NCI-H2029 treated with DMSO at 0.1 percent for 48 hours (cell line): Measurements from ENCODE around the gene FKBP5.

Experiments used
- DNase-seq: peaks from one replicate; lab custom pipeline; 2025; lab: John Stamatoyannopoulos, UW

Gene FKBP5

GRCh38 chr6:35662999-35663398 is 25.7 kb downstream of the FKBP5 start:
- no peak for DNase-seq

- no peak for DNase-seq
Observed at GRCh38 chr6:35654883-35655282, 33.8 kb downstream of the FKBP5 start.

DNA sequence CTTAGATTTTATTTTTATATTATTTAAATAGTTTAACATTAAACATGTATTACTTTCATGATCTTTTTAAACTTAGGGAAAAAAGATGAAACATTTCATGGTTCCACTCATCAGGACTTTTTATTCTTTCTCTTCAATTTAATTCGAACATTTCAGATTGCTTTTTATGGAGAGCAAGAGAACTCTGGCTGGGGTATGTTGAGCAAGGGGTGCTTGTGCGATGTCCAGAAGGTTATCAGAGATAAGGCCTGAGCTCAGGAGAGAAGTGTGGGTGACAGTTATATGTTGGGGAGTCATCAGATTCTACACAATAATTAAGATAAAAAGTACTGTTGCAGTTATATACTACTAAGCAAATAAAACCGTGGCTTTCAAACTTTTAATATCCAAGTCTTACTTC is 37.5 kb downstream of the FKBP5 start:
- DNase-seq: no peak

DNA sequence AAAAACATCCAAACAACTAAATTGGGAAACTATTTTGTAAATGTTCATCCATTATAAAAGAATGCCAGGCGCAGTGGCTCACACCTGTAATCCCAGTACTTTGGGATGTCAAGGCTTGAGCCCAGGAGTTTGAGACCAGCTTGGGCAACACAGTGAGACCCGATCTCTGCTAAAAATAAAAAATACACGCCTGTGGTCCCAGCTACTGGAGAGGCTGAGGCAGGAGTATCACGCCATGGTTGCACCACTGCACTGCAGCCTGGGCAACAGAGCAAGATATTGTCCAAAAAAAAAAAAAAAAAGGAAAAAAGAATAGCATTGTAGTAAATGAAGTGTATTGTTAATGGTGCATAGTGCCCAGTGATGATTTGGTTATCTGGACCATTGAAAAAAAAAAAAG is 38.7 kb downstream of the FKBP5 start:
- DNase-seq: no peak

GRCh38 chr6:35648203-35648602 is 40.5 kb downstream of the FKBP5 start:
- DNase-seq: no peak

DNA sequence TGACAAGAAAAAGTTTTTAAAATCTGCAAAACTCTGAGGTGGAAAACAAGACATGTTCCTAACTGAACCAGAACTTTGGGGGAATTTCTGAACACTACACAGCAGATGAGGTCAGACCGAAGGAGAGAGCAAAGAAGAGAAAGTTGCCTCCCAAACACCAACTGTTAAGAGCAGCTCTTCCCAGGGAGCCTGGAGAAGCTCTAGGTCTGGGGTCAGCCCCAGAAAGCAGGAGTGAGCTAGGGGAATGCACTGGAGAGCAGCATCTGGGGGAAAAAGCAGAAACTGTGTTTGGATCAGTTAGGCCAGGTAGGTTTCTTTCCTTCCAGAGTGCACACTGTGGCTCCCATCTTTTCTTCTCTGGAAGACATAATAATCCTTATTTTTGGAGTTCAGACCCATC is 41.3 kb downstream of the FKBP5 start:
- no peak for DNase-seq

DNA sequence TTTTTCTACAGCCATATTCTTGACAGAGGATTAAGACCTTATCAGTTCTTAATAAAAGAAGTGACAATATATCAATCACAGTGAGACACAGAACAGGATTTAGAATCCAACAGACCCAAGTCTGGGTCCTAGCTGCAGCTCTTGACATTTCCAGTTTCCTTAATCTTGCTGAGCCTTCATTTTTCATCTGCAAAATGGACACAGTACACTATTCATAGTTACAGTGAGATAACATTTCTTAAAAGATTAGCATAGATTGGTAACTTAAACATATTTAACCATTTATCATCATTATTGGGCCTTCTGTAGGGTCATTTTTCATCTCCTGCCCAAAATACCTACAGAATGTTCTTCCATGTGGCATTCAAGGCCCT is 45.6 kb downstream of the FKBP5 start:
- no peak for DNase-seq

DNA sequence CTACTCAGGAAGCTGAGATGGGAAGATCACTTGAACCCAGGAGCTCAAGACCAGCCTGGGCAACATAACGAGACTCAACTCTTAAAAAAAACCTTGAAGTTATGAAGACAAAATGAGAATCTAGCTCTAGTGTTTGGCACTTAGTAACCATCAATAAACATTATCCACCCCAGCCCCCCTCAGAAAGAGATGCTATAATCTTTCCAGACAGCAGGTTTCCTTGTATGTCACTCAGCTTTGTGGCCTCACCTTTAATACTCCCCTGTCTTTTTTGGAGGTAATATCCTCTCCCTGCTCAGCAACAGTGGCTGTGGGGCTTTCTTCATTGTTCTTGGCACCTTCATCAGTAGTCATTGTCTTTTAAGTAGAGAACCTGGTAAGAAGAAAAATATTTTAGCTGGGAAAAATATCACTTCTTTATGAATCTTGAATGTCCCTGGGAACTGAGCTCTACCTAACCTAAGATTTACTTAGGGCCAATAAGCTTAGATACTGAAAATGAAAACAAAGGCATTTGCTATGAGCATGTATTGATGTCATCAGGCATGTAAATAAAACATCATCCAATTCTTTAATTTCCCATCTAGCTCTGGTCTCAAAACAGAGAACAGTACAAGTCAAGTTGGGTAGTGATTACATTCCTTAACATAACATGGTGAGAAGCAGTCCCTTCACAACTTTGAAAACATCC is 46.1 kb downstream of the FKBP5 start:
- DNase-seq: no peak

DNA sequence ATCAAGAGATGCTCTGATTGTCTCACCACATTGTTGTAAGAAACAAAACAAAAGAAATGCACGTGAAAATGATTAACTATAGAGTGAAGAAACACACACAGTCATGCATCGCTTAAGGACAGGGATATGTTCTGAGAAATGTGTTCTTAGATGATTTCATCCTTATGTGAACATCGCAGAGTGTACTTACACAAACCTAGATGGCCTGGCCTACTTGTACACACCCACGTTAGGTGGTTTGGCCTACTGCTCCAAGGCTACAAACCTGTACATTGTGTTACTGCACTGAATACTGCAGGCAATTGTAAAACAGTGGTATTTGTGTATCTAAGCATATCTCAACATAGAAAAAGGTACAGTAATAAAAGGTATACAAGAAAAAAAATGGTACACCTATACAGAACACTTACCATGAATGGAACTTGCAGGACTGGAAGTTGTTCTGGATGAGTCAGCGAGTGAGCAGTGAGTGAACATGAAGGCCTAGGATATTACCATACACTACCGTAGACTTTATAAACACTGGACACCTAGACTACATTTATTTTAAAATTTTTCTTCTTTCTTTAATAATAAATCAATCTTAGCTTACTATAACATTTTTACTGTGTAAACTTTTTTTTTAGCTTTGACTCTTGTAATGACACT is 48.6 kb downstream of the FKBP5 start:
- DNase-seq: no peak

DNA sequence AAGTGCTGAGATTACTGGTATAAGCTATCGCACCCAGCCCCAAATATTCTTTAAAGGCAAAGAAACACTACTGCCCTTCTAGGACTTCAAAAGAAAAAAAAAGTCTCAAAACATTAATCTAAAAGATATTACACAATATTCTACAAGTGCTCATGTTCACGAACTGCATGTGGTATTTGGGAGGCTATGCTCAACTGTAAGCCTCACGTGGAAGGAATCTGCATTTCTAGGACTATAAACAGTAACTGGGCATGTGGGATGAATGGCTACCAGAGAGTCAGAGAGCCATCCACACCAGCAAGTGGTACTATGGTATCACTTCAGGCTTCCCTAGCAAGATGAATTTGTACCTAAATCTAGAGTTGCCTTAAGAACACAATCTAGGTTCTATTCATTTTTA is 50.0 kb downstream of the FKBP5 start:
- no peak for DNase-seq

DNA sequence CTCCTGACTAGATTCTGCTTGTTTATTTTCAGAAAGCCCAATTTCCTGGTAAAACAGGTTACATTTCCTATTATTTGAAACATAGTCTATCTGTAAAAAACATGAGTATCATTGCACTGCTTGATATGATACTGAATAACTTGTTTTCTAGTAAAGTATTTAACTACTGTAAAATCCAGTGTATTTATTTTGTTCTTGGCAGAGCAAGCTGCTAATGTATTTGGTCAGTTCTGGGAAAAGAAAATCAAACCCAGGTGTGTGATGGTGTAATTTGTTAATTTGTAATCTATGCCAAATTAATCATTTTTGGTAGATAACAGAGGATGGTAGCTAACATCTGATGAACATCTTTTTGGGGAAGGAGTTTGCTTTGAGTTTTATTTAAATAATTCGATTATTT is 50.8 kb downstream of the FKBP5 start:
- DNase-seq: no peak

DNA sequence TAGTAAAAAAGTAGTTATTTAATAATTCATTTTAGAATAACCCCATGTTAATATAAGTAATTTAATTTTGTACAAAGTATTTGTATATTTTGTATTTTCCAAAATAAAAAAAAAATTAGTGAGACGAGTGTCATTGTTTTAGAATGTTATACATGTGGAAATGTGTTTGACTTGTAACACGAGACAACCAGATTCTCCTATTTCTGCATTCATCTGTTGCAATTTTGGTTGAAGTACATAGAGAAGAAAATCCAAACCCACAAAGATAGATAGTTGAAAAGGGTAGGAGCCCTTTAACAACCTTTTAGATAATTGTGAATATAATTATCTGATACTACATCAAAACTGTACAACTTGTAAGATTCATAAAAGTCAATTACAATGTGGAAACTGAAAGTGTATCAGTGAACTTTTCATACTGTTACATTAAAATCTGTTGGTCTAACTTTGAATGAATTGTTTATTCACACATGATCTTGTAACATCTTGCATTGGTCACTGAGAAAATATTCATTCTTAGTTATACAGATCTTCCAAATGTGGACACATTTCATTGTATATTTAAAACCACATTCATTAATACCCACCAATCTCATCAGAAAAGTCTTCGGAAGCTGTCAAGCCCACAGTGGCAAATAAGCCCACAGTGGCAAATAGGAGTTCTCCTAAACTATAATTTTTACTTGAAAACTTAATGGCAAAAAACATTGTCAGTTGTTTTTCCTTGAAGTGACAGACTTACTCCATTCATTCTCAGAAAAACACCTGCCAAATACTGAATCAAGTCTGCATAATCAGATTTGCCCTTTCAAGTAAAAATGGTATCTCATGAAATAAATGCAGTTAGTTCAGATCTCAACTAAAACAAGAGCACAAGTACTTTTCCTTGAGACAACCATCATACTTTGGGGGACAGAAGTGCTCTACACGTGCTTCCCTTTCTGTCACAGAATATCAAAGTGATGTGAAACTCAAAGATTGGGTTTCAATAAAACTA is 52.8 kb downstream of the FKBP5 start:
- no peak for DNase-seq

DNA sequence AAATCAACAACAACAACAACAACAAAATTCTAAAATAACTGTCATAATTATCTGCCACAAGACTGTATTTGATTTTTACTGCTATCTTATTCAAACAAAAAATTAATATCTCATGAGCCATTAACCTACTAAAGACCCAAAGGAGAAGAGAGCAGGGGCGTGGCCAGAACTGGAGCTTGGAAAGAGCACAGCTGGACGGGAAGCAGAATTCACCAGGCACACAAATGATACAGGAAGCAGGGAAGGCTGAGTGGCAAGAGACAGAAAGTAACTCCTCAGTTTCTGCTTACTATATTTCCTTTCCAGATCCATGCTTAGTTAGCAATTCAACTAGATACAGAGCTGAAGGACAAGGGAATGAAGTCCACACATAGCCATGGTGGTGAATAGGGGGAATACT is 54.4 kb downstream of the FKBP5 start:
- DNase-seq: no peak

GRCh38 chr6:35633579-35634089 is 55.1 kb downstream of the FKBP5 start:
- DNase-seq: no peak

- no peak for DNase-seq
Observed at GRCh38 chr6:35629876-35630378, 58.8 kb downstream of the FKBP5 start.

- no peak for DNase-seq
Observed at GRCh38 chr6:35626401-35626800, 62.3 kb downstream of the FKBP5 start.

DNA sequence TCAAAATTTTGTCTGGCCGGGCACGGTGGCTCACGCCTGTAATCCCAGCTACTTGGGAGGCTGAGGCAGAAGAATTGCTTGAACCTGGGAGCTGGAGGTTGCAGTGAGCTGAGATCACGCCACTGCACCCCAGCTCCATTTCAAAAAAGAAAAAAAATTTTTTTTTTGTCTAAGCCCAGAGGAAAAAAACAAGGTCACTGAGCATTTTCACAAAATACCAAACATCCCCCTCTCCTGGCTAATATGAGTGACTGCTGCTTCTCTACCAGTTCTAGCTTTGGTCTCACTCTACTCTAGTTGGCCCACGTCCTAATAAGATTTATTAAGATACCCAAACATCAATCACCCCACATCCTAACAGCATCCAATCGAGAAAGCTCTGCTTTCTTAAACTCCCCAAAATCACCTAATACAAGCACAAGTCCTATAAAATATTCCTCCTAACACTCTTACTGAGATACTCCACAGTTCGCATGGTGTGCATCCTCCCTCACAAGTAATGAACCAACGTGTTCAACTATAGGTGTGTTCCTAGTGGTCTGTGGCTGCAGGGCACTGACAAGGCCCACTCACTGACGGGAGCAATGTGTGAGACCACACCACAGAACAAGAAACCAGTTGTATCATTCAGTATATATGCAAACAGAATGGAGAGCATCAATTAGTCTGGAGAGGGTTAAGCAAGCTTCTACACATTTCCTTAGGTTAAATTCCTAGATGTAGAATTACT is 64.2 kb downstream of the FKBP5 start:
- DNase-seq: no peak

- no peak for DNase-seq
Observed at GRCh38 chr6:35622283-35622682, 66.4 kb downstream of the FKBP5 start.

- no peak for DNase-seq
Observed at GRCh38 chr6:35620706-35621105, 68.0 kb downstream of the FKBP5 start.

DNA sequence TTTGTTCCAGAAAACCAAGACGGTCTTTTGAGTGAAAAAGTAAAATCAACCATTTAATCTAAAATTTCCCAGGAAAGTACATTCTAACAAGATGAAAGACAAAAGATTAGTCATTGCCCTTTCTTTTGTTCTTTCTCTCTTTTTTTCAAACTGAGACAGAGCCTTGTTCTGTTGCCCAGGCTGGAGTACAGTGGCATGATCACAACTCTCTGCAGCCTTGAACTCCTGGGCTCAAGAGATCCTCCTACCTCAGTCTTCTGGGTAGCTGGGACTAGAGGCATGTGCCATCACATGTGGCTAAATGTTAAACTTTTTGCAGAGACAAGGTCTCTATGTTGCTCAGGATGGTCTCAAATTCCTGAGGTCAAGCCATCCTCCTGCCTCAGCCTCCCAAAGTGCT is 75.0 kb downstream of the FKBP5 start:
- no peak for DNase-seq

DNA sequence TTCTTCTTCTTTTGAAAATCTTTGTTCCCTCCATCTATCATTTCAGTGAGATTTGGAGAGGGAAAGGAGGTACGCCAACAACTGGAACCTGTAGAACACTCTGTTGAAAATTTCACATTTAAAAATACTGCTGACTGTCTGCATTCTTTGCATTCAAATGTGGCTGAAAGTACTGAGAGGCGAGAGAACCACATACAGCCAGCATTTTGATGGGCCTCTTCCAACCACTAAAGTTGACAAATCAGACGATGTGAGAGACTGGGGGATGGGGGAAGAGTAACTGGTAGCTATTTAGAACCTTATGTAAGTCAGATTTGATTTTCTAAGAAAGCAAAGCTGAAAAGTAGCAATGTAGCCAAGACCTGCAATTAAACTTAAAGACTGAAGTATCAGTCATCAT is 77.5 kb downstream of the FKBP5 start:
- DNase-seq: no peak

GRCh38 chr6:35610830-35611229 is 77.9 kb downstream of the FKBP5 start:
- DNase-seq: no peak
